CD4-positive, alpha-beta memory T cell (primary cell): ENCODE measurements around the gene PROB1. TPM values are rescaled to one million over a fixed set of nuclear protein-coding genes. Genes with fewer than 3 reads are reported as not detected.
A peak's percentile ranks its signal among the peaks of the same experiment; 100 is the strongest.

Experiments
- CTCF ChIA-PET: fragments of 350-600 bp; sonication (Branson Sonifier 250); formaldehyde crosslinking; loops from one replicate; lab custom pipeline; 2021; ENCODE audit warnings: inconsistent platforms; ENCODE audit not compliant: partially characterized antibody; lab: Charles Lee
- POLR2A ChIA-PET: fragments of 350-600 bp; sonication (Branson Sonifier 250); formaldehyde crosslinking; loops from one replicate; lab custom pipeline; 2021; ENCODE audit not compliant: partially characterized antibody; lab: Charles Lee
- DNase-seq, 5 donors: peaks; one replicate each; pipeline versions ENCODE4 v3.0.0 to v3.0.0-alpha.2; 2020 to 2022; ENCODE audit warnings: mixed read lengths in 1 of 5
- H3K27ac ChIP-seq: one replicate; pipeline ENCODE4 v1.7.0; 2013; ENCODE audit warnings: low read depth, low read length
- H3K27me3 ChIP-seq: 2 replicates; pipeline ENCODE4 v1.7.0; 2013; ENCODE audit warnings: mild to moderate bottlenecking, low read length, moderate library complexity; ENCODE audit not compliant: insufficient read depth
- H3K36me3 ChIP-seq: 2 replicates; pipeline ENCODE4 v1.7.0; 2013; ENCODE audit warnings: mild to moderate bottlenecking, low read length, moderate library complexity; ENCODE audit not compliant: insufficient read depth
- H3K4me1 ChIP-seq: 2 replicates; pipeline ENCODE4 v1.7.0; 2013; ENCODE audit warnings: mild to moderate bottlenecking, low read length, moderate library complexity; ENCODE audit not compliant: insufficient read depth
- H3K4me3 ChIP-seq, 2 donors: one replicate each; pipeline ENCODE4 v1.7.0; 2013; ENCODE audit warnings: low read length in 2 of 2, mild to moderate bottlenecking in 1 of 2
- H3K9me3 ChIP-seq, 2 donors: one replicate each; pipeline ENCODE4 v1.7.0; 2013; ENCODE audit warnings: low read length in 2 of 2, control low read depth in 1 of 2; ENCODE audit not compliant: control insufficient read depth in 1 of 2
- H3K27ac Mint-ChIP-seq, 7 donors: one replicate each; pipeline ENCODE4 v1.8.0; 2020 to 2021; ENCODE audit warnings: mixed read lengths in 7 of 7, mild to moderate bottlenecking in 6 of 7, inconsistent platforms in 3 of 7, moderate library complexity in 3 of 7
- H3K27me3 Mint-ChIP-seq, 2 donors: one replicate each; pipeline ENCODE4 v1.8.0; 2020 to 2021; ENCODE audit warnings: mixed read lengths in 2 of 2
- H3K36me3 Mint-ChIP-seq, 2 donors: one replicate each; pipeline ENCODE4 v1.8.0; 2020 to 2021; ENCODE audit warnings: mixed read lengths in 2 of 2, inconsistent platforms in 1 of 2, mild to moderate bottlenecking in 1 of 2
- H3K4me1 Mint-ChIP-seq, 4 donors: one replicate each; pipeline ENCODE4 v1.8.0; 2020 to 2021; ENCODE audit warnings: mixed read lengths in 4 of 4, mild to moderate bottlenecking in 1 of 4
- H3K4me3 Mint-ChIP-seq, 8 donors: one replicate each; pipeline ENCODE4 v1.8.0; 2020 to 2021; ENCODE audit warnings: mixed read lengths in 8 of 8, mild to moderate bottlenecking in 7 of 8, moderate library complexity in 6 of 8, inconsistent platforms in 3 of 8
- H3K9me3 Mint-ChIP-seq, 8 donors: one replicate each; pipeline ENCODE4 v1.8.0; 2020 to 2021; ENCODE audit warnings: mixed read lengths in 8 of 8, mild to moderate bottlenecking in 5 of 8, inconsistent platforms in 3 of 8, moderate library complexity in 1 of 8
- intact Hi-C: fragments of 100-400 bp; cut with micrococcal nuclease; formaldehyde crosslinking; loops from one replicate; pipeline ENCODE4 v1.15.1; 2023
- polyA plus RNA-seq, 2 donors: library from polyadenylated mRNA; unstranded; fragments of 300-500 nt; fragmentation: Illumina TruSeq; gene quantifications; one replicate each; pipeline ENCODE4 v1.2.3, GENCODE V29; 2021
- total RNA-seq, 2 experiments: library from RNA; stranded (reverse); gene quantifications; one replicate each; pipeline ENCODE4 v1.2.3, GENCODE V29; 2021

Gene PROB1
- total and polyA plus RNA-seq, 4 experiments from 2014 or later = 0.11 to 1.3 (median 0.70) TPM

- CTCF ChIA-PET = no interaction called here
Measured at GRCh38 chr5:139374909-139375308, 20.0 kb downstream of the PROB1 start.

GRCh38 chr5:139371482-139372435 is 23.1 kb downstream of the PROB1 start:
- Mint-ChIP-seq H3K27ac (no peak overlapping the region), H3K4me3 (no peak overlapping the region), H3K27me3 (no peaks in the 10 kb centered on the region), H3K36me3 (peaks cover 24 to 42% of the 10 kb centered on the region in 2 donors), H3K4me1 (peaks cover 0 to 6% (median under 1%) of the 10 kb centered on the region in 4 donors), H3K9me3 (no peaks in the 10 kb centered on the region)
- no peaks in the 10 kb centered on the region for H3K27me3 ChIP-seq
- DNase-seq = no peak
- H3K4me1 ChIP-seq = no peaks in the 10 kb centered on the region
- H3K36me3 ChIP-seq = peaks cover 20% of the 10 kb centered on the region
- no peak overlapping the region for H3K27ac ChIP-seq
- no peak overlapping the region for H3K4me3 ChIP-seq
- H3K9me3 ChIP-seq = no peaks in the 10 kb centered on the region
- intact Hi-C loops = no loop called here
- ChIA-PET POLR2A (interaction anchor here (0.8 kb wide), 1 partner anchor 98 kb away, joined by 4 read pairs; no protein-coding TSS in a partner anchor), CTCF (no interaction called here)

More at GRCh38 chr5:139374909-139375308, 20.0 kb downstream of the PROB1 start:
- DNase-seq = no peak
- Mint-ChIP-seq H3K36me3 (peaks cover 18 to 25% of the 10 kb centered on the region in 2 donors), H3K4me3 (no peak overlapping the region), H3K9me3 (no peaks in the 10 kb centered on the region), H3K27me3 (no peaks in the 10 kb centered on the region), H3K4me1 (peaks cover 0 to 6% (median under 1%) of the 10 kb centered on the region in 4 donors), H3K27ac (peak overlapping the region in 1 of 7 donors; percentile 41)
- Histone ChIP-seq H3K9me3 (no peaks in the 10 kb centered on the region), H3K36me3 (peaks cover 12% of the 10 kb centered on the region), H3K27ac (no peak overlapping the region), H3K4me1 (no peaks in the 10 kb centered on the region), H3K27me3 (no peaks in the 10 kb centered on the region), H3K4me3 (no peak overlapping the region)
- POLR2A ChIA-PET = no interaction called here
- intact Hi-C loops = no loop called here

GRCh38 chr5:139369181-139369580 is 25.7 kb downstream of the PROB1 start:
- H3K27ac ChIP-seq = no peak overlapping the region
- intact Hi-C loops = no loop called here
- ChIA-PET CTCF (interaction anchor here (1.3 to 1.9 kb wide), 3 partner anchors 12 to 544 kb away, joined by 3 to 5 read pairs (median 4); no protein-coding TSS in a partner anchor), POLR2A (interaction anchor here (0.8 kb wide), 1 partner anchor 27 kb away, joined by 3 read pairs; no protein-coding TSS in a partner anchor)
- DNase-seq = no peak
- H3K36me3 ChIP-seq = peaks cover 35% of the 10 kb centered on the region
- Mint-ChIP-seq H3K27me3 (no peaks in the 10 kb centered on the region), H3K4me1 (peaks cover 0 to 6% (median under 1%) of the 10 kb centered on the region in 4 donors), H3K36me3 (peaks cover 35 to 60% of the 10 kb centered on the region in 2 donors), H3K9me3 (no peaks in the 10 kb centered on the region), H3K4me3 (no peak overlapping the region), H3K27ac (no peak overlapping the region)
- no peaks in the 10 kb centered on the region for H3K27me3 ChIP-seq
- no peaks in the 10 kb centered on the region for H3K4me1 ChIP-seq
- H3K9me3 ChIP-seq = no peaks in the 10 kb centered on the region
- H3K4me3 ChIP-seq = no peak overlapping the region

- Histone ChIP-seq H3K4me3 (no peak overlapping the region), H3K27ac (no peak overlapping the region), H3K27me3 (no peaks in the 10 kb centered on the region), H3K4me1 (no peaks in the 10 kb centered on the region), H3K9me3 (no peaks in the 10 kb centered on the region), H3K36me3 (peaks cover 41% of the 10 kb centered on the region)
- CTCF ChIA-PET = interaction anchor here (0.6 to 2.4 kb wide), 5 partner anchors 11 to 544 kb away, joined by 3 to 6 read pairs (median 4); no protein-coding TSS in a partner anchor
- H3K4me1 Mint-ChIP-seq = peaks cover 0 to 3% (median under 1%) of the 10 kb centered on the region in 4 donors
- no peaks in the 10 kb centered on the region for H3K9me3 Mint-ChIP-seq
- no peak for DNase-seq
- no peaks in the 10 kb centered on the region for H3K27me3 Mint-ChIP-seq
- H3K27ac Mint-ChIP-seq = peak overlapping the region in 1 of 7 donors; percentile 22
- intact Hi-C loops = no loop called here
- peaks cover 36 to 65% of the 10 kb centered on the region in 2 donors for H3K36me3 Mint-ChIP-seq
- POLR2A ChIA-PET = interaction anchor here (0.6 to 0.8 kb wide), 3 partner anchors 26 to 37 kb away, joined by 3 read pairs; no protein-coding TSS in a partner anchor
- no peak overlapping the region for H3K4me3 Mint-ChIP-seq
Measured at GRCh38 chr5:139368613-139369012, 26.3 kb downstream of the PROB1 start.

GRCh38 chr5:139364466-139364865 is 30.4 kb downstream of the PROB1 start:
- DNase-seq = no peak
- no peak overlapping the region for H3K4me3 ChIP-seq
- H3K27ac ChIP-seq = no peak overlapping the region
- H3K36me3 ChIP-seq = peaks cover 30% of the 10 kb centered on the region
- no peaks in the 10 kb centered on the region for H3K9me3 ChIP-seq
- Mint-ChIP-seq H3K9me3 (no peaks in the 10 kb centered on the region), H3K27me3 (no peaks in the 10 kb centered on the region), H3K27ac (no peak overlapping the region), H3K4me3 (no peak overlapping the region), H3K4me1 (peaks cover 1 to 15% (median 6%) of the 10 kb centered on the region in 4 donors), H3K36me3 (peaks cover 32 to 48% of the 10 kb centered on the region in 2 donors)
- intact Hi-C loops = no loop called here
- H3K27me3 ChIP-seq = no peaks in the 10 kb centered on the region
- no peaks in the 10 kb centered on the region for H3K4me1 ChIP-seq
- POLR2A ChIA-PET = no interaction called here
- CTCF ChIA-PET = no interaction called here

GRCh38 chr5:139363937-139364336 is 31.0 kb downstream of the PROB1 start:
- Histone ChIP-seq H3K9me3 (no peaks in the 10 kb centered on the region), H3K27ac (no peak overlapping the region), H3K27me3 (no peaks in the 10 kb centered on the region), H3K4me1 (no peaks in the 10 kb centered on the region), H3K4me3 (no peak overlapping the region), H3K36me3 (peaks cover 27% of the 10 kb centered on the region)
- CTCF ChIA-PET = no interaction called here
- DNase-seq = no peak
- Mint-ChIP-seq H3K36me3 (peaks cover 32 to 45% of the 10 kb centered on the region in 2 donors), H3K4me3 (no peak overlapping the region), H3K27me3 (no peaks in the 10 kb centered on the region), H3K9me3 (no peaks in the 10 kb centered on the region), H3K27ac (no peak overlapping the region), H3K4me1 (peaks cover 1 to 17% (median 6%) of the 10 kb centered on the region in 4 donors)
- POLR2A ChIA-PET = interaction anchor here (0.8 to 1.1 kb wide), 2 partner anchors 10 to 166 kb away, joined by 3 to 6 read pairs; partner anchors contain the start of gene SIL1
- intact Hi-C loops = no loop called here
